ENCODE data around the gene NEDD4L.

- TF ChIP-seq, protein P1, sequence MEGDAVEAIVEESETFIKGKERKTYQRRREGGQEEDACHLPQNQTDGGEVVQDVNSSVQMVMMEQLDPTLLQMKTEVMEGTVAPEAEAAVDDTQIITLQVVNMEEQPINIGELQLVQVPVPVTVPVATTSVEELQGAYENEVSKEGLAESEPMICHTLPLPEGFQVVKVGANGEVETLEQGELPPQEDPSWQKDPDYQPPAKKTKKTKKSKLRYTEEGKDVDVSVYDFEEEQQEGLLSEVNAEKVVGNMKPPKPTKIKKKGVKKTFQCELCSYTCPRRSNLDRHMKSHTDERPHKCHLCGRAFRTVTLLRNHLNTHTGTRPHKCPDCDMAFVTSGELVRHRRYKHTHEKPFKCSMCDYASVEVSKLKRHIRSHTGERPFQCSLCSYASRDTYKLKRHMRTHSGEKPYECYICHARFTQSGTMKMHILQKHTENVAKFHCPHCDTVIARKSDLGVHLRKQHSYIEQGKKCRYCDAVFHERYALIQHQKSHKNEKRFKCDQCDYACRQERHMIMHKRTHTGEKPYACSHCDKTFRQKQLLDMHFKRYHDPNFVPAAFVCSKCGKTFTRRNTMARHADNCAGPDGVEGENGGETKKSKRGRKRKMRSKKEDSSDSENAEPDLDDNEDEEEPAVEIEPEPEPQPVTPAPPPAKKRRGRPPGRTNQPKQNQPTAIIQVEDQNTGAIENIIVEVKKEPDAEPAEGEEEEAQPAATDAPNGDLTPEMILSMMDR (IDR thresholded peaks at IDR 0.05) = no peak
- TF ChIP-seq POLR2A (IDR thresholded peaks at IDR 0.05) = no peak
These were observed 317.2 kb downstream of the NEDD4L start for GRCh38 chr18:58361212-58361611.

All from adrenal gland (tissue), 5 donors.